Activated CD4-positive, alpha-beta T cell treated with anti-CD3 and anti-CD28 coated beads, Interleukin-2, Interleukin-6, amounts not matched to agents 100 ng/mL and 50 ng/mL, durations not matched to agents 16 hours and 8 hours (primary cell): ENCODE results near the gene KDM4F.
A peak's percentile ranks its signal among the peaks of the same experiment; 100 is the strongest.
"Not testable (repeated sequence)": the region's sequence is repeated elsewhere in the genome, so short reads cannot be mapped to it uniquely, and the experiment has no call there.

ENCODE experiments used
- DNase-seq: peaks from one replicate; pipeline ENCODE4 v3.0.0-alpha.2; 2020

The KDM4F gene

GRCh38 chr11:95049122-95049521 is at the start of gene KDM4F:
Gene KDM4F, plus strand, starts transcription at chr11:95049422.
- DNase-seq, result not testable (repeated sequence)

- DNase-seq, result no peak
Observed at GRCh38 chr11:95003716-95004115, 45.5 kb upstream of the KDM4F start.

GRCh38 chr11:95005642-95006041 is 43.6 kb upstream of the KDM4F start:
- no peak for DNase-seq

- DNase-seq, result no peak
Observed at GRCh38 chr11:95011376-95011775, 37.8 kb upstream of the KDM4F start.

GRCh38 chr11:95014184-95014821 is 34.9 kb upstream of the KDM4F start:
- no peak for DNase-seq

GRCh38 chr11:95016139-95016538 is 33.1 kb upstream of the KDM4F start:
- DNase-seq, result no peak

GRCh38 chr11:95021468-95021867 is 27.8 kb upstream of the KDM4F start:
- not testable (repeated sequence) for DNase-seq

GRCh38 chr11:95024958-95025357 is 24.3 kb upstream of the KDM4F start, which contains the start of gene KDM4E:
Gene KDM4E, plus strand, starts transcription at chr11:95025258. Its CDS starts 300 bp downstream, at chr11:95025558.
- no peak for DNase-seq

- not testable (repeated sequence) for DNase-seq
Observed at GRCh38 chr11:95025594-95025993, 23.6 kb upstream of the KDM4F start.

- no peak for DNase-seq
Observed at GRCh38 chr11:95028357-95028756, 20.9 kb upstream of the KDM4F start.

GRCh38 chr11:95033051-95033450 is 16.2 kb upstream of the KDM4F start:
- DNase-seq, result no peak

- no peak for DNase-seq
Observed at GRCh38 chr11:95035316-95035715, 13.9 kb upstream of the KDM4F start.

GRCh38 chr11:95037356-95038035 is 11.7 kb upstream of the KDM4F start:
- DNase-seq, result peak; percentile 7

- no peak for DNase-seq
Observed at GRCh38 chr11:95042239-95042638, 7.0 kb upstream of the KDM4F start.

- DNase-seq, result no peak
Observed at GRCh38 chr11:95042906-95043305, 6.3 kb upstream of the KDM4F start.

GRCh38 chr11:95044010-95044409 is 5.2 kb upstream of the KDM4F start:
- no peak for DNase-seq

- no peak for DNase-seq
Observed at GRCh38 chr11:95045812-95046211, 3.4 kb upstream of the KDM4F start.

- no peak for DNase-seq
Observed at GRCh38 chr11:95050595-95051202, 1.5 kb downstream of the KDM4F start.

- DNase-seq, result no peak
Observed at GRCh38 chr11:95054356-95054755, 5.1 kb downstream of the KDM4F start.

GRCh38 chr11:95055283-95055897 is 6.2 kb downstream of the KDM4F start:
- no peak for DNase-seq

- DNase-seq, result no peak
Observed at GRCh38 chr11:95057959-95058358, 8.7 kb downstream of the KDM4F start.

- no peak for DNase-seq
Observed at GRCh38 chr11:95058621-95059020, 9.4 kb downstream of the KDM4F start.

- no peak for DNase-seq
Observed at GRCh38 chr11:95059046-95059445, 9.8 kb downstream of the KDM4F start.

GRCh38 chr11:95065336-95065735 is 16.1 kb downstream of the KDM4F start:
- no peak for DNase-seq
